GDM1 (cell line): ENCODE measurements around the gene KCNH8.

ENCODE experiments used
- DNase-seq: peaks from one replicate; lab custom pipeline; 2025; lab: John Stamatoyannopoulos, UW

Gene KCNH8

DNA sequence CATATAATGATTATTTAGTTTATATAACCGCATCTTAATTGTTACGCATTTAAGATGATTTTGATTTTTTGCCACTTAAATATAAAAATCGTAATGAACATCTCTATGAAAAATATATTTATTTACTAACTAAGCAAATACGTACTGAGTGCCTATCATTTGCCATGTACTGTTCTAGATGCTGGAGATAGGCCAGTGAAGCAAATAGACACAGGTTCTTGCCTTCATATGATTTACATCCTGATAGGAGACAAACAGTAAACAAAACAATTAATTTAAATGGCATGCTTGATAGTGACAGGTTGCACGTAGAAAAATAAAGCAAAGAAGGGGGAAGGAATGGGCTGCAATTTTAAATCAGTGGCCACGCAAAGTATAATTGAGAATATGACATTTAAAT lies 217.2 kb downstream of the KCNH8 start:
- DNase-seq = no peak

DNA sequence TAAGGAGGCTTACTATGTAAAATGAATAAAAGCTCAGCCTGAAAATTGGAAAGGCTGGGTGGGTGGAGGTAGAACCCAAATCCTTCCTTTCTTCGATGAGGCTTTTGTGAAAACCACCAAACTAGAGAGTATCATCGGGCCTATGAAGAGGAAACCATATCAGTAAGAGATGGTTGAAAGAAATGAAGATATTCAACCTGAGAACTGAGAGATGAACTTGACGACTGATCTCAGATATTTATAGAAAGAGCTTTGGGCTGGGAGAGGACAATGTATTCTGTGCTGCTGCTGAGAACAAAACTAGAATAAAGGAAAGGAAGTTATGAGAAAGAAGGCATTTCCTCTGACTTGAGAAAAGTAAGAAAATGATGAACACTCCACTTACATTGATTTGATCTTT lies 236.6 kb downstream of the KCNH8 start:
- no peak for DNase-seq

DNA sequence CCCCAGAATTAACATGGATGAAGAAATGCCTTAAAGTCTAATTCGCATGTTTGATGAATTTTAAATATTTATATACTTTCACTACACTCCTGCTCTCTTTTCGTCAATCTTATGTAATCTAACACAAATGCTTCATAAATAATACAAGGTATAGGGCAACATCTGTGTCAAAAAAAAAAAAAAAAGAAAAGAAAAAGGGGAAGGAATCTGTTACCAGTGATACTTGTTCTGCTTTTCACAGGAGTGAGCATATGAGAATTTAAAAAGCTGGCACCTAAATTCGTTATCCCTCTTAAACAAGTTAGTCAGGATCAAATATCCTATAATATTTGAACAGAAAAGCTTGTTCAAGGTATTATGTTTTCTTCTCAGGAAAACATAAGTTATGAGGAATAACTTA lies 243.8 kb downstream of the KCNH8 start:
- DNase-seq = no peak

DNA sequence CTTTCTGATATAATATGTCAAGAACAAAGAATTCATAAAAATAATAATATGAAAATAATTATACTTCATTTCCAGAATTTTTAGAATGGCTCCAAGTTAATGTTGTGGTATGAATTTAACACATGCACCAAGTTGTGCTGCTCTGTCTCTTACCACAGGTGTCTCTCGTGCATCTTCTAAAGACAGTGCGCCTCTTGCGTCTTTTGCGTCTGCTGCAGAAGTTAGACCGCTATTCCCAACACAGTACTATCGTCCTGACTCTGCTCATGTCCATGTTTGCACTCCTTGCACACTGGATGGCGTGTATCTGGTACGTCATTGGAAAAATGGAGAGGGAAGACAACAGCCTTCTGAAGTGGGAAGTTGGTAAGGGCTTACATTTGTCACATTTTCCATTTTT lies 246.6 kb downstream of the KCNH8 start:
- no peak for DNase-seq

DNA sequence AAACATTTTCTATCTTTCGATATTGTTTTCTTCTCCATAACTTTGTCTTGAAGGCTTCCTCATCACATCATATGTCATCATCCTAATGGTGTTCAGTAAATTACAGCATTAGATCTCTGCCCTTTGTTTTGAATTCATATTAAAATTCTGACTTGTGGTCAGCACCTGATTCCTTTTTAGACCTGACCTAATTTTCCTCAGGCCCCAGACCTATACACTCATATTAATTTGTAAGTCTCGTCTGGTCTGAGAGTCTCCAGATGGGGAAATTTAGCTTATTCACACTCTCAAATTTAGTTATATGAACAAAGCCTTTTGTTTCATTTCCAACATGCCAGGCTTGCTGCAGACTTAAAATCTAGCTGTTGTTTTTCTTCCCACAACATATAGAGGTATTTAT lies 248.4 kb downstream of the KCNH8 start:
- no peak for DNase-seq

DNA sequence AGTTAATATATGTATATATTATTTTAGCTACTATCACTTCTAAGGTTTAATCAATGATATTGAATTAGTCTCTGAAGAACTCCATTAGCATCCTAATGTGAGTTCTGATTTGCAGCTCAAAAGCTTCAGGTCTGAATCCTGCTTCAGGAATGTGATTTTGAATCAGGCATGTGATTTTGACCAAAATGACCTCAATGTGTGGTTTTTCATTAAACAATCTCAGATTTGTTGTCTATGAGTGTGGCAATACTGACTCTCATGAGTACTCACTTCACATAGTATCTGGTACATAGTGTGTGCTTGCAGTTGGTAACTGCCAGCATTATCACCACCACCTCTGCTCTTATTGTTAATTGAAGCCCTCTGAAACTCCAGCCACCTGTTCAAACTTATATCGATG lies 251.0 kb downstream of the KCNH8 start:
- no peak for DNase-seq

DNA sequence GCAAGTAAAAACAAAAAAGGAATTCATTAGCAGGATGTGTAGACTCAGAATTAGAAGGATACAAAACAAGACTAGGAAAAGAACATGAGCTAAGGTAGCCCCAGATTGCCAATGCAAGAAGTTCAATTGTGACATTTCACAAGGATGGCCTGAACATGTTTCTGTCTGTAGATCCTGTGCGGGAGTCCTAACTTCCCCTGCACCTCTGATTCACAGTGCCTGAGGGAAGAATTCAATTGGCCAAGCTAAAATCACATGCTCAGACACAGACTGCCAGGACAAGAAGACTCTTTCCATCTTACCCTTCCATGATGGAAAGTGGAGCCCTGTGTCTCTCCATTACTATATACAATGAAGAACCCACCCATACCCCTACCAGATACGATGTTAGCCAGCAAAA lies 251.5 kb downstream of the KCNH8 start:
- DNase-seq = no peak

DNA sequence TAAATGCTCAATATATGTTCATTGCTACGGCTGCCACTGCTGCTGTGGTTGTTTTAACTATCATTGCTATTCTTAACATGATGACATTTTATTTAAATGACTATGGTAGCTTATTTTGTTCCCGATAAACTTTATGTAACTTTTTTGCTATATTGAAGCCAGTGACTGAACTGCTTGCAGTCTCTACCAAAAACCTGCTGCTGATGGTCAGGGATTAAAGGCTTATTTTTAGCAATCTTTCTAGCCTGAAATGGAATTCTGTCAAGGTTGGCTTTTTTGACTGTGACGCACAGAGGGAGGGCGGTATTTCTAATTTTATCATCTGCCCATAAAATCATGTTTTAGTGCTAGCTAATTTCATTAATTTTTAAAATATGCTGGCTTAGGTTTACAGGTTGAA lies 271.8 kb downstream of the KCNH8 start:
- DNase-seq = no peak

DNA sequence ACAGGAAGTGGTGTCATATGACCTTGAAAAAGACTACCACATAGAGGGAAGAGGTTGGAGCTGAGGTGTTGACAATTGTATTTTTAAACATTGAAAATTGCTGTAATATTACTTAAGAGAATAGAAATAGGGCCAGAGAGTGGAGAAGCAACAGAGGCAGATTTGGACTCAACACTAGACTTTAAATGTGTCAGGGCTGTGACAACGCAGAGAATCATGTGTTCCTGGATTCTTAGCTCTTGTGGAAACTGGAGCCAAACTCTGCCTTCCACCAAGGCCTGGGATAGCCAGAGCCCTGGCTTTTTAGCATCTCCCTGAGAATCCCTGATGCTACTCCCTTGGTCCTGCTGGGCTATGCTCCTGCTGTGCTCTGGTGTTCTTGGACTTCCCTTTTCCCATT lies 277.5 kb downstream of the KCNH8 start:
- DNase-seq = no peak

DNA sequence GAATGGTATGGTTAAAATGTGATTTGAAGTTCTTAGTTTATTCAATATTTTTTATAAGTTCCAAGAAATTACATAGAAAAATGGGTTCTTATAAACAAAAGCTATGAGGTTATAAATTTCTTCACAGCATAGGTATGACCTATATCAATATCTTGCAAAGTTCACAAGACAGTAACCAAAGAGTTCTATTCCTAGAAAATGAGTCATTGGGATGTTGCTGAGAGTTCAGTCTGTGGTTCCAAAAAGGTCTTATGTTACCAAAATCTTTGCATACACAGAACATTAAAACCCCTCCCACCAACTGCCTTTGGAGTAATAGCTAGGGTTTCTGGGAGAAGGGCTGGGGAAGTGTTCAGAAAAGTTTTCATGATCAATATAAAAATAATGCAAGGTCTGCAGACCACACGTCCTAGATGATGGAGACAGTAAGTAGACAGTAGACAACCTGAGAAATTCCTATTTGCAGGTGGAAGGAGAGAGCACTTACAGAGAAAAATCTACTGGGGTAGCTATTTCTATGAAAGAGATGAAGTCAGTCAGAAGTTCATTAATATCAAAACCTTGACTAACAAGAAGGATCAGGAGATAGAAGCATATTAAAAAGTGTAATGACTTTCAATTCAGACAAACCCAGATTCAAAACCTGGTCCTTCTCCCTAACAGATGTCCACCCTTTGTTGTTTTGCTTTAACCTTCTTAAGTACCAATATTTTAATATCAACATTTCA lies 279.3 kb downstream of the KCNH8 start:
- DNase-seq = no peak

DNA sequence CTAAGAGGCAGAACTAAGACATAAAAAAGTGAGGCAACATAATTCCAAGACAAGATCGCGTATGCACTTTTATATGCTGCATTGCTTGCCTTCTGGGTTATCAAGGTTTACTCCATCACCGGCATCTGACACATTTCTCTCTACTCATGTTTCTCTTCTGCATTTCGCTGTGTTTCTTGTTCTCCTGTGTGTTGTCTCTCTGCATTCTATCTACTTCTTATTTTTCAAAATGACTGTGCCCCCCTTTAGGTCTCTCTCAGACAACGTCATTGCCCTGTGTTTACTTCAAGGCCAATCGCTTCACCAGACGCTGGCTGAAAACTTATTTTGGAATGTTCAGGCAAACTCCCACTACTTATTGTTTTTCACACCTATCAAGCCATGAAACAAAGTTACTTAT lies 280.4 kb downstream of the KCNH8 start:
- DNase-seq = no peak

DNA sequence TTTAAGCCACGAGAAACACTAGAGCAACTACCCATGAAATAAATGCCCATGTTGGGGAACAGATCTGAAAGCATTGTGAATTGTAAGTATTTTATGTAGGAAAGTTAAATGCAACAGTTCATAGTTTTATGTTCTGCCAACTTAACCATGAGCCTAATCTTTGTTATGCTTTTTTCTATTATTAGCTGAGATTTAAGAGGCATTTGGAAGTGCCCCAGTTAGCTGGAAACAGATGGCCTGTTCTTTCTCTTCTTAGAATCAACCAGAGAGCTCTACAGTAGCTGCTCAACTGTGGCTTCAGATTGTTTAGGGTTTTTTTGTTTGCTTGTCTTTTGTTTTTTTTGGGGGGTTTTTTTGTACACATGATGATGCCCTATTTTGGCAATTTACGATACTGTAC lies 284.4 kb downstream of the KCNH8 start:
- DNase-seq = no peak

DNA sequence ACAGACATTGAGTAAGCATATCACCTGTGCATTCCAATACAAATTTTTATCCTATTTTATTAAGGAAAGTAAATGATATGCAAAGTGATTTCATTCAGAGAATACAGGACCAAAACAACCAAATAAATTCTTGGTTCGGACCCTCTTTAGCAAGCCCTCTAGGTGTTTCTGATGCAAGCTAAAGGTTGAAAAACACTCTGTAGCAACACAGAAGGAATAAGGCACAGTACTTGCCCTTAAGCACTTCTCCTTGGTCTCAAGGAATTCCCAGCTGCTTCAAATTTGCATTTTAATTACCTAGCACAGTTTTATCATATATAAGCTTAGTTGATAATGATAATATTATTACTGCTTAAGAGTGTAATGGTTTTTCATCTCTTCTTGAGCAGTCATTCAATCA lies 288.4 kb downstream of the KCNH8 start:
- no peak for DNase-seq

DNA sequence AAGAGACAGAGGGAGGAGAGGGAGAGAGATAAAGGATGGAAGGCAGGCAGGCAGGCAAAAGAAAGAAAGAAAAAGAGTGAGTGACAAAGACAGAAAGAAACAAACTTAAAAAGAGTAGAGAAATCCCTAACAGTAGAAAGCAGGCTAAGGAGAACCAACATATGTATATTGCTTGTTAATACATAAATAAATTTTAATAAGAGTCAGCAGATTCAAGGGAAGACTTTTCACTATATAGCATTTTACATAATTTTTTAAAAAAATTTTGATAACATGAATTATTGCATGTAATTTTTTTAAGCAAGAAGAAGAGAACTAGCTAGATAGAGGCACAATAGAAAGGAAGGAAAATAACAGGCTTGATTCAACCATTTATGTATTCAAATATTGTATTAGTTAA lies 291.6 kb downstream of the KCNH8 start:
- no peak for DNase-seq

DNA sequence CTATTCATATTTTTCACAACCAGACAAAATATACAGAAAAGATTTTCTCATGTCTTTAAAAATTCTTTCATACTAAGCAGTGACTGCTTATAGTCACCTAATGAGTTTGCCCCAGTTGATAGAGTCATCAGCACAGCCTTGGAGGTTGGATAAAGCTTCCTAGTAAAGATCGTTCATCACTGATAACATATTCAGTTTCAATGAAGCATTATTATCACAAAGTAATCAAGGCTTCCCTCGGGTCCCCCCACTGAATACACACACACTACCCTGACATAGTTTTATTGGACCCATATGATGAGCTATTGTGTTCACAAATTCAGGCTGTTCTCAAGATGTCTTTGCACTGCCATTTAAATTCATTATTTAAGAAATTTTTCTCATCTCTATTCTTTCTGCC lies 297.8 kb downstream of the KCNH8 start:
- DNase-seq = no peak

DNA sequence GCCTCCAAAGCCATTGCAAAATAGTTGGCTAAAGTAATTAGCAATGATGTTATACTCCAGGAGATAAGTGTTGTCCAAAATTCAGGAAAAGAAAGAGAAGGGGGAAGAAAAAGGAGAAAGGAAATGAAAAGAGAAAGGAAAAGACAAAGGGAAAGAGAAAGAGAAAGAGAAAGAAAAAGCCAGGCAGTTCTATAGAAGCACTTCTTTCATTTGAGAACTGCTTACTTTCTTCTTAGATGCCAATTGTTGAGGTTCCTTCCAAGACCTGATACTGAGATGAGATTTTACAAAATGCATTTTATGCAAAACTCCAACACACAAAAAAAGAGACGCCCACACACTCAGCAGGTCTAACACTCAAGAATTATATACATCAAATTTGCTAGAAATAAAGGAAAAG lies 298.4 kb downstream of the KCNH8 start:
- no peak for DNase-seq

DNA sequence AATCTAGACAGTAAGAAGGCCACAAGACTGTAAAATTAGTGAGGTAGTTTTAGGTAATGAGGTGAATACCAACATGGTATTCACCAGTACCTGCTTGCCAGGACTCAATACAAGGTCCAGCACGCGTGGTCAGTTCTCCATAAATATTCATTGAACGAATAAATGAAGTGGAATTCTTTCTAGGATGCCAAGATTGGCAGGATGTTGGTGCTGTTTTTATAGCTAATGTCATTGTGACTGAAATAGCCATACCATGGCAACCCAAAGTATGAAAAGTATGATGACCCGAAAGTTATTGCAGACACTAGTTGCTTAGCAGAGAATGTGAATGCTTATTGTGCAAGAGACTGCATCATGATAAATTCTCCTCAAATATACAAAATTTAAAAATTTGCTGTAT lies 307.2 kb downstream of the KCNH8 start:
- DNase-seq = no peak

DNA sequence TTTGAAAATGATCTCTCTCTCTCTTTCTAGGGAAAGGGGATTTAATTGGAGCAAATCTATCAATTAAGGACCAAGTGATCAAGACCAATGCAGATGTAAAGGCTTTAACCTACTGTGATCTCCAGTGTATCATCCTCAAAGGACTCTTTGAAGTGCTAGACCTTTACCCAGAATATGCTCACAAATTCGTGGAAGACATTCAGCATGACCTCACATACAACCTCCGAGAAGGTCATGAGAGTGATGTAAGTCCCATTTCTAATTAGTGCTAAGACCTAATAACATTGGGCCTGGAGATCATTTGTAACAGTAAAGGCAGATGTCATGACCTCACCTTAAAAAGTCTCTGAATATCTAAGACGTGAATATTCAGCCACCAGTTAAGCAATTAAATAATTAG lies 308.4 kb downstream of the KCNH8 start:
- no peak for DNase-seq

DNA sequence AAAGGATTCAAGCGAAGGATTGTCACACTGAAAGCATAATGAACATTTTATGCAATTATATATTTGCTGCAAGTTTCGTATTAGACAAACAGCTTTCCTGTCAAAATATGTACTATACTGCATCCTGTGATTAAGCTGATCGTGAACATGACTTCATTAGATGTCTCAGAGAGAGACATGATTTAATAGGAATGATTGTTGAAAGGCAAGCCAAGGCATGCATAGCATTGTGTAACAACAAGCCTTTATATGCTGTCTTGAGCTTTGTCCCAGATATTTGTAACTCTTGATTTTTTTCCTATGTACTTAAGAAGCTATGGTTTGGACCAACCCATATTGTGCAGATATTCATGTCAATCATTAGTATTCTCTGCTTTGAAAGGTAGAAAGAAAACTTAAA lies 309.1 kb downstream of the KCNH8 start:
- DNase-seq = no peak

DNA sequence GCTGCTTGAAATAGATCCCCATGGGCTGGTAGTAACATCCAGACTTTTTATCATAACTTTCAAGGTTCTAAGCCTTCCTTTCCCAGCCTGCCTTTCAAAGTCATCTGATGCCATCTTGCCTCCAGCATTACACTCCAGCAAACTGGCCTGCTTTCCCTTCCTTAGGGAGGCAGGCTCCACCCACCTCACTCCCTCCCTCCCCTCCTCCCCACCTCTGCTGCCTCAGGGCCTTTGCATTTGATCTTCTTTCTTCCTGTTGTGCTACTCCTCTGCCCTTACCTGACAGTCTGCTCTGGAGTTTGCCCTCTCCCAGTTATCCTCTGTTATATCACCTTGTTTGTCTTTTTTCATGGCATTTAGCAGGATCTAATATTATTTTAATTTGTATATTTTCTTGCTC lies 319.5 kb downstream of the KCNH8 start:
- DNase-seq = no peak

DNA sequence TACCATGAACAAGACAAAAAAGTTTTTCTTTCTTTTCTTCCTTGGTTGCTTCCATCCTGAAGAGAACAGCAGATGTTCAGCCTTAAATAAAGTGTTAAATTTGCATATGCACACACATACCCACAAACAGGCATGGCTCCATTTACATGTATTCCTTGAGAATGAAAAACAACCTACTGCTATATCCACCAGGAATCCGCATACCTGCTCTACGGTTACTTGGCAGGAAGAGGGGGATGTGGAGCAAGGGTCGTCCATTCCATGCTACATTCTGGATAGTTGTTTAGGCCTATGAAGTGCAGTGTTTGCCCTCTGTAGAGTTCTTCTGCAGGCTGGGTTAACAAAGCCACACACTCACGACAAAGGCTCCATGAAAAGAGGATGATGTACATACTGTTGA lies 322.8 kb downstream of the KCNH8 start:
- no peak for DNase-seq

DNA sequence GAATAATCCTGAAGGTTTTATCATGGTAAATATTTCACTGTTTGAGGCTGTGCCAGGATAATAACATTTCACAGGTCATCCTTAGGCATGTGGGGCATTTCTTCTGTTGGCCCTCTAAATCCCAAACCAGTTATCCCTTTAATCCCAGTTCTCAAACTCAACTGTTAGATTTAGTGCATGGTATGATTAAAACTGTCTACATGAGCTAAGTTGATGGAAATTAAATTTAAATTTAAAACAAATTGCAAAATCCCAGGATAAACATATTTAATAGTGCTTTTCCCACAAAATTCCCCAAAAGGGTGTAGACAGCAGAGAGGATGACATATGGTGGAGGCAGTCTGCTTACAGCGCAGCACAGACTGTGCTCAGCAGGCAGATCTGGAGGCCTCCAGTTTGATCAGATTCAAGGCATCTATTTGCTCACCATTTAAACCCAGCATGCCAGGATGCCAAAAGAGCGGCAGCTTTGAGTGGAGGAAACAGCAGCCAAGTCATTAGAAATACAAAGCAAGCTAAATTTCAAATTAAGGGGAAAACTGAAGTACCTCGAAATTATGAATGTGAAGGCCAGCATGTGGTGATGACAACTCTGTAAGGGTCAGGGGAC lies 325.8 kb downstream of the KCNH8 start:
- DNase-seq = no peak

DNA sequence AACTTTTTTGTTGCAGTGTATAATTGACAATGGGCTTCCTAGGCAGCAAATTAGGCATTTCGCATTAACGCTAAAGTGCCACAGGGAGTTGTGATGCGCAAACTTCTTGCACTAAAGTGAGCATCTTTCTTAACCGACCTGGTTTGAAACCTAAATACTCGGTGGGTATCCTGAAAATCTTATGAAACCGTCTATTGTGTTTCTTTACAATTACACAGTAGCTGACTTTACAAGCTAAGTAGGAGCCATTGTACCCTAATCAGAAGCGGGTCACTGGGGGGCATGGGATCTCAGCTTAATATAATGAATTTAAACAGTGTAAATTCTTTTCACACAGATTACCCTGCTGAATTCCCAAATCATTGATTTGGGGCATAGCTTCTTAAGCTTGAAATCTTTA lies 328.0 kb downstream of the KCNH8 start:
- no peak for DNase-seq

DNA sequence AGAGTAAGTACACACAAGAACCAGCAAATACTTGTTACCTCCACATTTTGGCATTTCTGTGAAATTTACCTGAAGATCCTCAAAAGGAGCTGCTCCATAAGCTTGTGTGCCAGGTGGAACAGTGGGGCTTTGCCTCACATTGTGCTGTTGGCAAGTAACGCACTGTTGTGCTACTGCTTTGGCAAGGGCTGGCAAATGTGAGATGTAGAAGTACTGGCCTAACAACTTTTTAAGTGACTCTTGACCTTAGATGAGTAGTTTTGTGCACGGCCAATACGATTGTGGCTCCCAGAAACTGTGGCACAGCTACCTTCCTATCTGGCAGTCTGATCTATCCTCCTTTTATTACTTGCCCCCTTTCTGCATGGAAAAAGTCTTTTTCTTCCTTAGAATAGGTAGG lies 337.0 kb downstream of the KCNH8 start:
- DNase-seq = no peak
